Neural progenitor cell (in vitro differentiated cells): ENCODE data around the gene P3H1. TPM values are rescaled to one million over a fixed set of nuclear protein-coding genes. Genes with fewer than 3 reads are reported as not detected.

Experiments
- DNase-seq: peaks from one replicate; pipeline ENCODE4 v3.0.0-alpha.2; 2016; ENCODE audit warnings: low spot score
- H2AFZ ChIP-seq: fragments of 200-600 bp; sonication (generic); replicated peaks from 2 replicates; pipeline ENCODE4 v1.6.1; 2016; ENCODE audit warnings: antibody characterized with exemption
- H3F3A ChIP-seq: fragments of 200-600 bp; sonication (generic); 2 replicates; pipeline ENCODE4 v1.6.1; 2016; ENCODE audit warnings: antibody characterized with exemption, low read depth
- H3K27ac ChIP-seq: fragments of 200-600 bp; sonication (generic); 2 replicates; pipeline ENCODE4 v1.5.1; 2016; ENCODE audit warnings: mild to moderate bottlenecking
- H3K27me3 ChIP-seq: fragments of 200-600 bp; sonication (generic); 2 replicates; pipeline ENCODE4 v1.6.1; 2016; ENCODE audit warnings: mild to moderate bottlenecking, moderate library complexity
- H3K36me3 ChIP-seq: fragments of 200-600 bp; sonication (generic); 2 replicates; pipeline ENCODE4 v1.5.1; 2016
- H3K4me1 ChIP-seq: fragments of 200-600 bp; sonication (generic); 2 replicates; pipeline ENCODE4 v1.6.1; 2016; ENCODE audit warnings: mixed run types
- H3K4me2 ChIP-seq: fragments of 200-600 bp; sonication (generic); 2 replicates; pipeline ENCODE4 v1.6.1; 2016
- H3K4me3 ChIP-seq: fragments of 200-600 bp; sonication (generic); 2 replicates; pipeline ENCODE4 v1.5.1; 2016
- H3K79me2 ChIP-seq: fragments of 200-600 bp; sonication (generic); 2 replicates; pipeline ENCODE4 v1.6.1; 2016; ENCODE audit warnings: low read depth
- H3K9ac ChIP-seq: fragments of 200-600 bp; sonication (generic); 2 replicates; pipeline ENCODE4 v1.6.1; 2016
- H3K9me3 ChIP-seq: fragments of 200-600 bp; sonication (generic); 2 replicates; pipeline ENCODE4 v1.5.1; 2016; ENCODE audit warnings: low read depth
- H4K20me1 ChIP-seq: fragments of 200-600 bp; sonication (generic); 2 replicates; pipeline ENCODE4 v1.6.1; 2016; ENCODE audit warnings: low read depth
- H3K27ac Mint-ChIP-seq: 3 replicates; pipeline ENCODE4 v1.8.0; 2021; ENCODE audit warnings: mixed read lengths
- H3K27me3 Mint-ChIP-seq: 2 replicates; pipeline ENCODE4 v1.8.0; 2022; ENCODE audit warnings: low read depth, mild to moderate bottlenecking, inconsistent platforms, moderate library complexity, mixed read lengths; ENCODE audit not compliant: insufficient read depth
- H3K36me3 Mint-ChIP-seq: 3 replicates; pipeline ENCODE4 v1.8.0; 2021; ENCODE audit warnings: mixed read lengths
- H3K4me1 Mint-ChIP-seq: 3 replicates; pipeline ENCODE4 v1.8.0; 2021; ENCODE audit warnings: mixed read lengths
- H3K4me3 Mint-ChIP-seq: 3 replicates; pipeline ENCODE4 v1.8.0; 2021; ENCODE audit warnings: mild to moderate bottlenecking, moderate library complexity, mixed read lengths
- H3K9me3 Mint-ChIP-seq: 3 replicates; pipeline ENCODE4 v1.8.0; 2020; ENCODE audit warnings: mixed read lengths
- EZH2 ChIP-seq: fragments of 200-600 bp; sonication (generic); IDR thresholded peaks from 2 replicates; pipeline ENCODE4 v1.6.1; 2017; ENCODE audit warnings: antibody characterized with exemption, mild to moderate bottlenecking, moderate library complexity
- EZH2phosphoT487 ChIP-seq: fragments of 200-600 bp; sonication (generic); IDR thresholded peaks from 2 replicates; pipeline ENCODE4 v1.6.1; 2017; ENCODE audit warnings: antibody characterized with exemption
- total RNA-seq: library from RNA; depleted of rRNA; stranded (reverse); fragments of >200 nt; gene quantifications from 2 replicates; pipeline ENCODE4 v1.2.3, GENCODE V29; 2015; ENCODE audit warnings: low replicate concordance
- TF ChIP-seq, protein P1 (sequence below): fragments of 200-600 bp; sonication (generic); IDR thresholded peaks from 2 replicates; pipeline ENCODE4 v1.5.1; 2017; ENCODE audit warnings: antibody characterized with exemption, mild to moderate bottlenecking

The P3H1 gene
- total RNA-seq, 1 donor from 2014 or later = 54.9 TPM

DNA sequence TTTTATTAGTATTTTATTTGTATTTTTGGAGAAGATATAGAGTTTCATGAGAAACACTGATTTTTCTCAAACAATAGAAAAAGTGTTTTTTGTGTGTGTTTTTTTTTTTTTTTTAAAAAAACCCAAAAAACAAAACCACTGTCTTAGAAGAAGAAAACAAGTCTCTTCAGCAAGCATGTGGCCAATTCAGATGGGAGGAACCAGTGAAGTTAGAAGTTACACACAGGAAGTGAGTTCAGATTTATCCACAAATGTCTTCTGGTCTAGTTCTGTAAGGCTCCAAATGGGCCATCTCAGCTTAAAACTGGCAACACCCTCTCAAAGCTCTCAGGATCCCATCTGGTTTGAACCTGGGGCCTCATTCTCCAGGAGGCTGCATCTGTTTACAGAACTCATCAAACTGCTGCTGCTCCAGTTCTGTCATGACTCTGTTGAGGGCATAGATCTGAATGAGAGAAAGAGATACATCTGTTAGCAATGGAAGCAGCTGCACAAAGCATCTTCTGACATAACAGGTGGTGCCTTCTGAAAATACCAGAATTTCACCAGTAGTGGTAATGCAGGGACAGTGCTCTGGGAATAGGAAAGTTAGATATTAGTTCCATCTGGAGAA lies 40.3 kb upstream of the P3H1 start:
- Histone ChIP-seq H3K36me3 (peaks cover 3% of the 10 kb centered on the region), H4K20me1 (no peaks in the 10 kb centered on the region), H3K27me3 (no peaks in the 10 kb centered on the region), H3K9me3 (no peaks in the 10 kb centered on the region), H3K9ac (no peak overlapping the region), H3K4me3 (no peak overlapping the region), H3F3A (no peaks in the 10 kb centered on the region), H3K27ac (no peak overlapping the region), H3K4me1 (no peaks in the 10 kb centered on the region), H2AFZ (no peak overlapping the region), H3K79me2 (no peaks in the 10 kb centered on the region), H3K4me2 (no peak overlapping the region)
- TF ChIP-seq EZH2phosphoT487 (no peak), EZH2 (no peak)
- TF ChIP-seq, protein P1, sequence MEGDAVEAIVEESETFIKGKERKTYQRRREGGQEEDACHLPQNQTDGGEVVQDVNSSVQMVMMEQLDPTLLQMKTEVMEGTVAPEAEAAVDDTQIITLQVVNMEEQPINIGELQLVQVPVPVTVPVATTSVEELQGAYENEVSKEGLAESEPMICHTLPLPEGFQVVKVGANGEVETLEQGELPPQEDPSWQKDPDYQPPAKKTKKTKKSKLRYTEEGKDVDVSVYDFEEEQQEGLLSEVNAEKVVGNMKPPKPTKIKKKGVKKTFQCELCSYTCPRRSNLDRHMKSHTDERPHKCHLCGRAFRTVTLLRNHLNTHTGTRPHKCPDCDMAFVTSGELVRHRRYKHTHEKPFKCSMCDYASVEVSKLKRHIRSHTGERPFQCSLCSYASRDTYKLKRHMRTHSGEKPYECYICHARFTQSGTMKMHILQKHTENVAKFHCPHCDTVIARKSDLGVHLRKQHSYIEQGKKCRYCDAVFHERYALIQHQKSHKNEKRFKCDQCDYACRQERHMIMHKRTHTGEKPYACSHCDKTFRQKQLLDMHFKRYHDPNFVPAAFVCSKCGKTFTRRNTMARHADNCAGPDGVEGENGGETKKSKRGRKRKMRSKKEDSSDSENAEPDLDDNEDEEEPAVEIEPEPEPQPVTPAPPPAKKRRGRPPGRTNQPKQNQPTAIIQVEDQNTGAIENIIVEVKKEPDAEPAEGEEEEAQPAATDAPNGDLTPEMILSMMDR = no peak
- Mint-ChIP-seq H3K27me3 (peaks cover 3% of the 10 kb centered on the region), H3K4me3 (no peak overlapping the region), H3K36me3 (peaks cover 34% of the 10 kb centered on the region), H3K9me3 (peaks cover 3% of the 10 kb centered on the region), H3K27ac (no peak overlapping the region), H3K4me1 (peaks cover 3% of the 10 kb centered on the region)
- DNase-seq = no peak

DNA sequence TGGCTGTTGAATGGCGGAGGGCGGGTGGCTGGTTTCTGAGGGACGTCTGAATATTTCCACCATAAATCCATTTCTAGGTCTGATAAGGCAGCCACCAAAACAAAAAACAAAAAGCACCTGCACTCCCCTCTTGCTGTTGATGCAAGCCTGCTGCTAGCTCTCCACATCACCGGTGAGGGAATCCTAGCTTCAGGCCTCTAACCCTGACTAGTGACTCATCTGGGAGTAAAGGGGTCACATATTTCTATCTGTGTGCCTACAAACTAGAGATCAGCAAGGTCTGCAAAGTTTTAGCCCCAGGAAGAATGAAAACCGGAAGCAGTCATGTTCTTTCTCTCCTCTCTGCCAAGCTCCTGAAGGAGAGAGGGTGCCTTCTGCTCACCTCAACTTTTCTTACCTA lies 39.8 kb upstream of the P3H1 start:
- Histone ChIP-seq H3F3A (no peaks in the 10 kb centered on the region), H3K79me2 (no peaks in the 10 kb centered on the region), H3K4me3 (no peak overlapping the region), H4K20me1 (no peaks in the 10 kb centered on the region), H2AFZ (no peak overlapping the region), H3K27me3 (no peaks in the 10 kb centered on the region), H3K27ac (no peak overlapping the region), H3K9me3 (no peaks in the 10 kb centered on the region), H3K4me2 (no peak overlapping the region), H3K4me1 (no peaks in the 10 kb centered on the region), H3K36me3 (peaks cover 3% of the 10 kb centered on the region), H3K9ac (no peak overlapping the region)
- H3K27ac Mint-ChIP-seq = no peak overlapping the region
- DNase-seq = no peak
- peaks cover 2% of the 10 kb centered on the region for H3K4me1 Mint-ChIP-seq
- H3K36me3 Mint-ChIP-seq = peaks cover 33% of the 10 kb centered on the region
- peaks cover 3% of the 10 kb centered on the region for H3K27me3 Mint-ChIP-seq
- no peak for TF ChIP-seq EZH2
- TF ChIP-seq, protein P1 = no peak
- H3K9me3 Mint-ChIP-seq = peaks cover 3% of the 10 kb centered on the region
- no peak overlapping the region for H3K4me3 Mint-ChIP-seq

DNA sequence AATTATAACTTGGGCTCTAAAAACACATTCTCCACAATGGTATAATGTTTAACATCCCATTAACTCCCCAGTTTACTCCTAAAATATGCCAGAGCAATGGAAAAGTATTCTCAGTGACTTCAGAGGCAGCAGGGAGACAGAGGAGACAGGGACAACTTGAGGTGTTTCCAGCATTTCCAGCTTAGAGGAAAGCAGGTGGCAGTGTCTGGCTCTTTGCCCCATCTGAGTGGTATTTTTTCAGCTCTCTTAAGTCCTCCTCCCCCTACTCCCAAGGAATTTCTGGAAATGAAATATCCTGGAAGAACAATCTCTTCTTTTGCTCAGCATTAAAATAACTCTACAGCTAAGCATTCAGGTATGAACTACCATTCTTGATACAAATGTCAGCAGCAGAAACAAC lies 39.3 kb upstream of the P3H1 start:
- Mint-ChIP-seq H3K4me3 (no peak overlapping the region), H3K27ac (no peak overlapping the region), H3K9me3 (peaks cover 3% of the 10 kb centered on the region), H3K4me1 (no peaks in the 10 kb centered on the region), H3K36me3 (peaks cover 31% of the 10 kb centered on the region), H3K27me3 (peaks cover 3% of the 10 kb centered on the region)
- H3K4me2 ChIP-seq = no peak overlapping the region
- H2AFZ ChIP-seq = no peak overlapping the region
- no peaks in the 10 kb centered on the region for H3K9me3 ChIP-seq
- no peak for TF ChIP-seq EZH2phosphoT487
- TF ChIP-seq, protein P1 = no peak
- TF ChIP-seq EZH2 = no peak
- no peak overlapping the region for H3K27ac ChIP-seq
- H3K79me2 ChIP-seq = no peaks in the 10 kb centered on the region
- peaks cover 3% of the 10 kb centered on the region for H3K36me3 ChIP-seq
- no peak overlapping the region for H3K4me3 ChIP-seq
- H3K9ac ChIP-seq = no peak overlapping the region
- H3F3A ChIP-seq = no peaks in the 10 kb centered on the region
- H3K4me1 ChIP-seq = no peaks in the 10 kb centered on the region
- H3K27me3 ChIP-seq = no peaks in the 10 kb centered on the region
- no peaks in the 10 kb centered on the region for H4K20me1 ChIP-seq
- no peak for DNase-seq
